HG03045 (cell line): ENCODE measurements around the gene CTSC.
A peak's percentile ranks its signal among the peaks of the same experiment; 100 is the strongest.

ENCODE experiments used
- ATAC-seq: cut with Tn5 transposase; IDR thresholded peaks from one replicate; pipeline ENCODE4 v1.9.1; 2021; ENCODE audit warnings: mild to moderate bottlenecking, moderate library complexity; ENCODE audit not compliant: unreplicated experiment

The CTSC gene

DNA sequence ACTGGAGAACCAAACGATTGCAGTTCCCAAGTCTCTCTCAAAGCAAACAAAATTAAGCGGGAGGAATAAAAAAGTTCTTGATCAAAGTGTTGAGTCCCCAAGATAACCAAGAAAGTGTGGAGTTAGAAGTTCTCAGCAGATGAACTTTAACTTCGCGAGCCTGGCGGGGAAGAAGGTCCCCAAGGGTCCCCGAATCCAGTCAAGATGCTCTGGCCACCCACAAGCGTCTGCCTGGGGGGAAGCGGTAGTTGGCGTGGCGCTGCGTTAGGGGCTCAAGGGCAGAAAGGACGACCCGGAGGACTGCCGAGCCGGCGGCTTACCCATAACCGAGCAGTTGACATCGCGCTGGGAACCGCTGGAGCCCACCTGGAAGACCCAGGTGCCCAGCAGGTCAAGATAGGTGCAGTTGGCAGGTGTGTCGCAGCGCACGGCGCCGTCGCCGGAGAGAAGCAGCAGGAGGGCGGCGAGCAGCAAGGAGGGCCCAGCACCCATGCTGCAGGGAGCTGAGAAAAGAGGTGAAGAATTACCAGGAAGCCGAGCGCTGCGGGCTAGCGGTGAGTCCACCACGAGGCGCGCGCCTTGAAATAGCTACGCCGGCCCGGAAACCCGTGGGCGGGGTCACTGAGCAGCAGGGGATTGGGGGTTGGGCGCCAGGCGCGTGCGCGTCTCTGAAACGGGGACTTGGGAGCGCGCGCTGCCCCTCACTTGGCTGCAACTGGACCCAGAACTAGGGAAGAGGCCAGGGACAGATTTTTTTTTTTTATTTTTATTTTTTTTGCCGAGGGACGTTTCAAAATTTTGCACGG lies at the start of gene CTSC:
Gene CTSC (minus strand): TSS at position 556 of the 806 bp plus-strand sequence. CDS start 64 bp downstream, at position 492.
- ATAC-seq: peak; percentile 95

DNA sequence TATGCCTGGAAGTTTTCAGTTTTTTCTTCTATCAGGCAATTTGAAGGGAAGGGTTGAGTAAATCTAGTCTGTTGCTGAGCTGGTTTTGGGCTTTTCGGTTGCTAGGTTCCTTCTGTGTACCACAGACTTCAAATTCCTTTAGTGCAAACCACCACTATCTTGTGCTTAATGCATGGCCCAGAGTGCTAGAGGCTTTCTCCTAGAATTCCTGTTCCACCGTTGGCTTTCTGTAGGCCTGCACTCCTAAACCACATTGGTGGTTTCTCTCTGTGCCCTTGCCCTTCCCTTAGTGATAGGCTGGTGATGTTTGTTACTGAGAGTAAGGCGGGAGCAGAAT lies 47.1 kb upstream of the CTSC start:
- no peak for ATAC-seq

DNA sequence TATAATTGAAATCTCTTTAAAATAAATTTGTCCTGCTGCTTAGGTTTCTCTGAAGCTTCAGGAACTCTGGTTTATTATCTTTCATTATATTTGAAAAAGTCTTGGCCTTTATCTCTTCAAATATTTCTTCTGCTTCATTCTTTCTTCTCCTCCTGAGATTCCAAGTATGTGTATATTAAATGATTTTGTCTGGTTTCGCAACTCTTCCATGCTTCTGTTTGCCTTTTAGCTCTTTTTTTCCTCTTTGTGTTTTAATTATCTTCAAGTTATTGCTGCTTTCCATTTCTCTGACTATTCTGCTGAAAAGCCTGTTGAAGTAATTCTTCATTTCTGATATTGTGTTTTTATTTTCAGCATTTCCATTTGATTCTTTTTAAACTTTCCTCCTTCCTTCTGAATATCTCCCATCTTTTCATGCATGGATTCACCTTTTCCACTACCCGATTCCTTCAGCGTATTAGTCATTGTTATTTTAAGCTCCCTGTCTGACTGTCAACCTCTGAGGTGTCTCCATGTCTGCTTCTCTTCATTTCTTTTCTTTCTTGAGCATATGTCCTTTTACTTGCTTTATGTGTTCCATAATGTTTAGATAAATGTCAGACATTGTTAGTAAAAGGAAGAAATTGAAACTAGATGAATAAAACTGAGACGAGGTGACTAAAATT lies 46.6 kb upstream of the CTSC start:
- no peak for ATAC-seq

GRCh38 chr11:88383447-88383846 lies 45.9 kb upstream of the CTSC start:
- no peak for ATAC-seq

- no peak for ATAC-seq
These were observed 41.6 kb upstream of the CTSC start for GRCh38 chr11:88379130-88379529.

DNA sequence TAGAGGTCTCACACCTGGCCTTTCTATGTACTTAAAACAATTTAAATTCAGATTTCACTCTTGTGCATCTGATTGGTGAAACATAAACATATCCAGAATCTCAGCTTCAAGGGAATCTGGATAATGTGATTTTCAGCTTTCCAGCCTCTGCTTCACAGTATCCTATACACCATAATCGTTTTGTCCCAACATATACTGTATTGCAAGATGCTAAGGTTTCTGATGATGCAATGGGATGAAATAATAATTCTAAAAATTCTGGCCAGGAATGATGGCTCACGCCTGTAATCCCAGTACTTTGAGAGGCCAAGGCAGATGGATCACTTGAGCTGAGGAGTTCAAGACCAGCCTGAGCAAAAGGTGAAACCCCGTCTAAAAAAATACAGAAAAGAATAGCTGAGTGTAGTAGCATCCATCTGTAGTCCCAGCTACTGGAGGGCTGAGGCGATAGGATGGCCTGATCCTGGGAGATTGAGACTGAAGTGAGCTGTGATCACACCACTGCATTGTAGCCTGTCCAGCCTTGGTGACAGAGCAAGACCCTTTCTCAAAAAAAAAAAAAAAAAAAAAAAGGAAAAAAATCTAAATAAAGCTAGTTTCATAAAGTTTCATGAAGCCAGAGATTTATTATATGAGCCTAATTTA lies 41.0 kb upstream of the CTSC start:
- no peak for ATAC-seq

DNA sequence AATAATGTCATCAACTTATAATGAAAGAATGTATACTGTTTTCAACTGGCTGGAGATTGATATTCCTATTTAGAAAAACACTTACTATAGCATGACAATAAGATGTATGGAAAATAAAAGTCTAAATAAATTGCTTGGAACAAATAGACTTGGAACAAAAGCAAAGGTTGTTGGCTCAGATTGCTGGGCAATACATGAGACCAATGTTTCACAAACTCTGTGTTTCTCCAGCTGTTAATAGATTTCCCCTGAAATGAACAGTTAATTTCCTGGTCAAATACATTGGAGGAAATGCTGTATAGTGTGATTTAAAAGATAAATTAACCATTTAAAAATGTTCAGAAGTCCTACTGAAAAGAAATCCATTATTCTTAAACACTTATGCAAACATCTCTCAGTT lies 40.1 kb upstream of the CTSC start:
- ATAC-seq: no peak

DNA sequence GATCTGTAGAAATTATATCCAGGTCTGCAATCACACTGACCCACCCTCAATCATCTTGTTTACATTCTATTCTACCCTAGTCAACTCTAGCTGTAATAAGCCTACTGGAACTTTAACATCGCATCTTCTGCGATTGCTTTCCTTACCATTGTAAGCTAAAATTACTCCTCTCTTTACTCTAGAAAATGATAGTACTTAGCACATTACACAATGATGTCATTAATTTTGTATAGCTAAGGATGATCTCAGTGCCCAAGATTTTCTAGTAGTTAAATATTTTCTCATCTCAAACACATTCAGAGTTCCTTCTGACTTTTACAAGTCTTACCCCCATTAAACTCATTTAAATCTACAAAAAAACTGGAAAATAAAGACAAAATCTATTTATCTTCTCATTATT lies 39.6 kb upstream of the CTSC start:
- ATAC-seq: no peak

GRCh38 chr11:88375927-88376470 lies 38.5 kb upstream of the CTSC start:
- ATAC-seq: no peak

DNA sequence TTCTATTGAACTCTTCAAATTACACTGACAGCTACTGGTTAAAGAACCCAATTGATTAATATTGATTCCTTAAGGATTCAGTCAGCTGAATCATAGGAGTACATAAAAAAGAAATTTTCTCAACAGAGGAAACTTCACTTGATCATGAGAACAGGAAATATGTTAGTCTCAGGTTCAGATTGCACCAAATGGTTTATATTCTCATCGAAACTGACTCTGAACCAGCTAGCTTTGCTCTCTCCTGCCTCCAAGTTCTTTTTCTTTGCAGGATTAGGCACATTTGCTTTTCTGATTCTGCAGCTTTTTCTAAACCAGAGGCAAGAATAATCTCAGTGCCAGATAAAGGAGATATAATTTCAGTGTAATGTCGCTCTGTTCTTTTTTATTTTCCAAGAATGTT lies 33.2 kb upstream of the CTSC start:
- ATAC-seq: no peak

- ATAC-seq: no peak
These were observed 29.8 kb upstream of the CTSC start for GRCh38 chr11:88367310-88367709.

- ATAC-seq: no peak
These were observed 26.1 kb upstream of the CTSC start for GRCh38 chr11:88363648-88364065.

GRCh38 chr11:88363004-88363403 lies 25.5 kb upstream of the CTSC start:
- ATAC-seq: no peak

DNA sequence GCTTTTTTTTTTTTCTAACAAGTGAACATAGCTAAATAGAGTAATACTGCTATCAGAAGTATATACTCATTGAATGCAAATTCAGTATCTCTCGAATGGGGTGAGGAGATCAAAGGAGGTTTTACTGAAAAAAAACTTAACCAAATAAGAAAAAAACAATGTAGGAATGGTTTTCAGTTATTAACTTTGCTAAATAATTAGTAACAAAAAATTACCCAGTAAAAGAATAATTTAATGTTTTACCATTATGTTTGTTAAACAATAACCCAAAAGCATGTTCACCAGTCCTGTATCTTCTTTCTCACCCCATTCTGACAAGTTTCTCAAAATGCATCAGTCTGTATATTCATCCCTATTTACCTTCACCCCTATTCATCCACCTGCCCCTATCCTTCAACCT lies 22.6 kb upstream of the CTSC start:
- ATAC-seq: no peak

DNA sequence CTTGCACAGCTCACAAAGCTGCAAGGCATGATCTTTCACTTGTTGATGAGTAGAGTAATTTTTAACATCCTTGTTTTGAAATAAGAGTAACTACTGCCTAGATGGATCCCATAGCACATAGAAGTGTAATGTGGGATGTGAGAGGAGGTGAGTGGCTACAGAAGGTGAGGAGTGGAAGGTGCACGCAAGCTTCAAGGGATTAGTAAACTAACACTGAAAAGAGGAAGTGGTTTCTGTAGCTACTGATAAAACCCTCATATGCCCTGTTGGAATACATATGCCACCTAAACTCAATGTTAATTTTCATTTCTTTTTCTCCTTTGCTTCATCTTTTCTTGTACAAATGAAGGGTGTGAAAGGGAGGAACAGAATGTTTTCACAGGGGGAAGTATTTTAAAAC lies 22.0 kb upstream of the CTSC start:
- peak; percentile 63 for ATAC-seq

GRCh38 chr11:88359114-88359513 lies 21.6 kb upstream of the CTSC start:
- ATAC-seq: no peak

DNA sequence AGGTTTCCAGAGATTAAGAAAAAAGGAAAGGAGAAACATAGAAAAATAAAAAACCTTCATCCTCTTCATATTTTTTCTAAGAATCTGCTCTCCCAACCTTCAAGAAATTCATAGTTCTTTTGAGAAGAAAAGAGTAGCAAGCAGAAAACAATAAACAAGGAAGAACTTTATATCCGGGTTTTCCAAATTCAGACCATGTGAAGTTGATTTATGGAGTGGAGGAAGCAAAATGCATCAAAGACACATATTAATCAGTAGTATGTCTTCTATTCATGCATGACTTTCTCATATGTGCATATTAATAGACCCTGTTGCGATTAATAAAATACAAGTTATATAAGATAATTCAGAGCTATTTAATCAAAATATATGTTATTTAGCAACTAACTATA lies 20.5 kb upstream of the CTSC start:
- ATAC-seq: no peak

DNA sequence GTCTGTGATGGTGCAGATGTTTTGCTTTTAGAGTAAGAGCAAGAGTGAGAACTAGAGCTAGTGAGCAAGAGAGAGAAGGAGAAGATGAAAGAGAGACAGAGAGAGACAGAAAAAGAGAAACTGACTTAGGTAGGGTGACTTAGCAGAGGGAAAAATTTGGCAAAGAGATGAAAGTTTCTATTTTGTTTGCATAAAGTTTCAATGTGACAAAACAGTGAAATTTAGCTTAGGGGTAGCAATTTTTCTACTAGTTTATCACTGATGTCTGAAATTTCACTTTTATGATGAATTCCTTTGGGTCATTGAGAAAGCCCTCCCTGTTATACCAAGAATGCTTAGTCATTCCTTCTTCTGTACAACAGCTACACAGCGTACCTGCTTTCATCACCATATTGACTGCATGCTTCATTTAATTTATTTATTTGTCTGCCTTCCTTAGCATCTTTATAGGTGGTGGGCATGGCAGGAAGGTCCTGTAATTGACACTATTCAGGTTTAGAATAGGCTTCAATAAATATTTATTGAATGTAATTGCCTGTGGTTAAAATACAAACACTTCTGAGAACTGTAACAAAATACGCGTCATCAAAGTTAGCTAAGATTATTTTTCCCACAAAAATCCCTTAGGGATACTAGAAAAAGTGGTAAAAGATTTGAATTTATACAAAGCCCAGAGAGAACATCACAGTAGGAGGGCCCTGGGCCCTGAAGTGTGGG lies 19.9 kb upstream of the CTSC start:
- ATAC-seq: peak; percentile 75

- no peak for ATAC-seq
These were observed 18.4 kb upstream of the CTSC start for GRCh38 chr11:88355887-88356286.

- no peak for ATAC-seq
These were observed 17.4 kb upstream of the CTSC start for GRCh38 chr11:88354912-88355311.

GRCh38 chr11:88353835-88354496 lies 16.4 kb upstream of the CTSC start:
- no peak for ATAC-seq
